Upper lobe of right lung (tissue), 1 donor: ENCODE data around the gene RAB12. TPM values are rescaled to one million over a fixed set of nuclear protein-coding genes. Genes with fewer than 3 reads are reported as not detected.
"Not testable (repeated sequence)": the region's sequence is repeated elsewhere in the genome, so short reads cannot be mapped to it uniquely, and the experiment has no call there.

ENCODE experiments used
- ATAC-seq: fragments of 200-7000 bp; cut with Tn5 transposase; one replicate; pipeline ENCODE4 v1.9.1; 2020; ENCODE audit warnings: mild to moderate bottlenecking, moderate library complexity
- DNase-seq: peaks from one replicate; pipeline ENCODE4 v3.0.0-alpha.2; 2020
- H3K27ac ChIP-seq: fragments of 200-600 bp; one replicate; pipeline ENCODE4 v1.8.0; 2022
- H3K27me3 ChIP-seq: fragments of 200-600 bp; one replicate; pipeline ENCODE4 v1.8.0; 2022; ENCODE audit warnings: mild to moderate bottlenecking
- H3K36me3 ChIP-seq: fragments of 200-600 bp; one replicate; pipeline ENCODE4 v1.8.0; 2022
- H3K4me1 ChIP-seq: fragments of 200-600 bp; one replicate; pipeline ENCODE4 v1.8.0; 2022
- H3K4me3 ChIP-seq: fragments of 200-600 bp; one replicate; pipeline ENCODE4 v1.8.0; 2022; ENCODE audit warnings: mild to moderate bottlenecking
- H3K9me3 ChIP-seq: fragments of 200-600 bp; one replicate; pipeline ENCODE4 v1.8.0; 2022
- CTCF ChIP-seq: fragments of 200-600 bp; IDR thresholded peaks from one replicate; pipeline ENCODE4 v1.8.0; 2022; ENCODE audit warnings: antibody characterized with exemption
- intact Hi-C: fragments of 100-400 bp; cut with DNase I; formaldehyde crosslinking; loops from one replicate; pipeline ENCODE4 v1.11.0; 2022
- total RNA-seq: library from RNA; stranded (reverse); fragmentation: NEBNext Ultra II Directional; extraction: Animal tissue kit (Norgen Biotek cat#: 25700); gene quantifications from one replicate; pipeline ENCODE4 v1.2.1, GENCODE V29; 2021
- donor health status: DM: no; HTN: yes; CAD: no; lungs with severe emphysema.

The RAB12 gene
- total RNA-seq, 1 donor from 2014 or later: 48.6 TPM

- H3K27me3 ChIP-seq: no peaks in the 10 kb centered on the region
- ATAC-seq: no peak
- no peaks in the 10 kb centered on the region for H3K4me1 ChIP-seq
- H3K27ac ChIP-seq: no peak overlapping the region
- no peak for DNase-seq
- H3K36me3 ChIP-seq: peaks cover 57% of the 10 kb centered on the region
- H3K9me3 ChIP-seq: no peaks in the 10 kb centered on the region
- intact Hi-C loops: no loop called here
- no peak for TF ChIP-seq CTCF
- H3K4me3 ChIP-seq: no peak overlapping the region
Measured at GRCh38 chr18:8639762-8640161, 30.5 kb downstream of the RAB12 start.

- TF ChIP-seq CTCF: no peak
- Histone ChIP-seq H3K27me3 (no peaks in the 10 kb centered on the region), H3K4me1 (no peaks in the 10 kb centered on the region), H3K9me3 (no peaks in the 10 kb centered on the region), H3K27ac (no peak overlapping the region), H3K36me3 (peaks cover 21% of the 10 kb centered on the region), H3K4me3 (no peak overlapping the region)
- ATAC-seq (no peak), DNase-seq (no peak)
- intact Hi-C loops: no loop called here
Measured at GRCh38 chr18:8643326-8643878, 34.2 kb downstream of the RAB12 start.

- H3K27ac ChIP-seq, H3K36me3 ChIP-seq, H3K9me3 ChIP-seq, ATAC-seq, H3K27me3 ChIP-seq, H3K4me1 ChIP-seq, H3K4me3 ChIP-seq, DNase-seq, intact Hi-C loops: not testable (repeated sequence)
Measured at GRCh38 chr18:8647359-8647758, 38.1 kb downstream of the RAB12 start.

- H3K4me1 ChIP-seq, intact Hi-C loops, H3K27me3 ChIP-seq, H3K27ac ChIP-seq, H3K9me3 ChIP-seq, DNase-seq, H3K4me3 ChIP-seq, ATAC-seq, H3K36me3 ChIP-seq: not testable (repeated sequence)
Measured at GRCh38 chr18:8651478-8652261, 42.4 kb downstream of the RAB12 start.

- Histone ChIP-seq H3K27ac (no peak overlapping the region), H3K27me3 (no peaks in the 10 kb centered on the region), H3K4me3 (no peak overlapping the region), H3K4me1 (no peaks in the 10 kb centered on the region), H3K9me3 (no peaks in the 10 kb centered on the region), H3K36me3 (no peaks in the 10 kb centered on the region)
- intact Hi-C loops: no loop called here
- peak; percentile 85 for TF ChIP-seq CTCF
- ATAC-seq (peak; percentile 59), DNase-seq (no peak)
Measured at GRCh38 chr18:8654503-8655451, 45.5 kb downstream of the RAB12 start.

GRCh38 chr18:8656232-8656631, 47.0 kb downstream of the RAB12 start:
- TF ChIP-seq CTCF: no peak
- intact Hi-C loops: no loop called here
- no peak for ATAC-seq
- Histone ChIP-seq H3K4me3 (no peak overlapping the region), H3K4me1 (no peaks in the 10 kb centered on the region), H3K36me3 (no peaks in the 10 kb centered on the region), H3K27me3 (no peaks in the 10 kb centered on the region), H3K27ac (no peak overlapping the region), H3K9me3 (no peaks in the 10 kb centered on the region)
- no peak for DNase-seq
